ENCODE data around the gene SERPINH1.

The SERPINH1 gene

GRCh38 chr11:75565221-75565814 is 3.3 kb downstream of the SERPINH1 start:
- Histone ChIP-seq H3K27me3 (replicated peaks; ENCODE audit: insufficient read depth, low read length) (peaks cover 29% of the 10 kb centered on the region), H3K4me2 (ENCODE audit: low read depth, low read length) (no peak overlapping the region), H3K4me3 (ENCODE audit: low read length) (no peak overlapping the region), H3K4me1 (ENCODE audit: low read length) (no peaks in the 10 kb centered on the region), H3K79me2 (ENCODE audit: low read length) (no peaks in the 10 kb centered on the region), H3K27ac (ENCODE audit: low read length) (no peak overlapping the region), H3F3A (ENCODE audit: insufficient read depth, low read length) (no peaks in the 10 kb centered on the region), H3K9ac (ENCODE audit: low read length) (no peak overlapping the region), H3K36me3 (replicated peaks; ENCODE audit: insufficient read depth, low read length) (no peaks in the 10 kb centered on the region), H4K20me1 (ENCODE audit: insufficient read depth, low read length) (no peaks in the 10 kb centered on the region), H3K9me3 (replicated peaks; ENCODE audit: insufficient read depth, low read length) (no peaks in the 10 kb centered on the region), H3K9me2 (replicated peaks; ENCODE audit: insufficient read depth, low read length) (no peaks in the 10 kb centered on the region), H2AFZ (ENCODE audit: low read length) (no peak overlapping the region)
- TF ChIP-seq, protein P1, sequence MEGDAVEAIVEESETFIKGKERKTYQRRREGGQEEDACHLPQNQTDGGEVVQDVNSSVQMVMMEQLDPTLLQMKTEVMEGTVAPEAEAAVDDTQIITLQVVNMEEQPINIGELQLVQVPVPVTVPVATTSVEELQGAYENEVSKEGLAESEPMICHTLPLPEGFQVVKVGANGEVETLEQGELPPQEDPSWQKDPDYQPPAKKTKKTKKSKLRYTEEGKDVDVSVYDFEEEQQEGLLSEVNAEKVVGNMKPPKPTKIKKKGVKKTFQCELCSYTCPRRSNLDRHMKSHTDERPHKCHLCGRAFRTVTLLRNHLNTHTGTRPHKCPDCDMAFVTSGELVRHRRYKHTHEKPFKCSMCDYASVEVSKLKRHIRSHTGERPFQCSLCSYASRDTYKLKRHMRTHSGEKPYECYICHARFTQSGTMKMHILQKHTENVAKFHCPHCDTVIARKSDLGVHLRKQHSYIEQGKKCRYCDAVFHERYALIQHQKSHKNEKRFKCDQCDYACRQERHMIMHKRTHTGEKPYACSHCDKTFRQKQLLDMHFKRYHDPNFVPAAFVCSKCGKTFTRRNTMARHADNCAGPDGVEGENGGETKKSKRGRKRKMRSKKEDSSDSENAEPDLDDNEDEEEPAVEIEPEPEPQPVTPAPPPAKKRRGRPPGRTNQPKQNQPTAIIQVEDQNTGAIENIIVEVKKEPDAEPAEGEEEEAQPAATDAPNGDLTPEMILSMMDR (IDR thresholded peaks at IDR 0.05; ENCODE audit: low read length), result no peak
- TF ChIP-seq EZH2 (optimal IDR thresholded peaks at IDR 0.05; ENCODE audit: low read depth, low read length) (no peak), EZH2phosphoT487 (IDR thresholded peaks at IDR 0.05; ENCODE audit: low read length) (no peak)
- DNase-seq, result no peak

DNA sequence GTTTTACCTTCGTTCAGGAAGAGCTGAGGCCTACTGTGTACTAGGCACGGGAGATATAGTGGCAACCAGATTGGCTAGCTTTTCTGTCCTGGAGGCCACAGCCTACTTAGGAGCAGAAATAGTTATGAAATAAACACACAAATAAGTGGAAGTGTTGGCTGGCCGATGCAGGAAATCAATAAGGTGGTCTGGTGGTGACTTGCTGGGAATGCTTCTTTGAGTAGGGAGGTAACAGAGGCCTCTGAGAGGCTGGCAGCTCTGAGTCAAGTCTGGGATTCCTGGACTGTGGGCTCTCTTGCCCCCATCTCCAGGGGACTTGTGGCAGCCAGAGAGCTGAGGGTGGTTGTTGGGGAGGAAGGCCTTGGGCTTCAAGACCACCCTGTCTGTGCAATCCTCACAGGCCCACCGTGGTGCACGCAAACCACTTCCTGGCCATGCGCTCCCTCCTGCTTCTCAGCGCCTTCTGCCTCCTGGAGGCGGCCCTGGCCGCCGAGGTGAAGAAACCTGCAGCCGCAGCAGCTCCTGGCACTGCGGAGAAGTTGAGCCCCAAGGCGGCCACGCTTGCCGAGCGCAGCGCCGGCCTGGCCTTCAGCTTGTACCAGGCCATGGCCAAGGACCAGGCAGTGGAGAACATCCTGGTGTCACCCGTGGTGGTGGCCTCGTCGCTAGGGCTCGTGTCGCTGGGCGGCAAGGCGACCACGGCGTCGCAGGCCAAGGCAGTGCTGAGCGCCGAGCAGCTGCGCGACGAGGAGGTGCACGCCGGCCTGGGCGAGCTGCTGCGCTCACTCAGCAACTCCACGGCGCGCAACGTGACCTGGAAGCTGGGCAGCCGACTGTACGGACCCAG is 4.1 kb downstream of the SERPINH1 start:
- no peaks in the 10 kb centered on the region for H3K36me3 ChIP-seq (replicated peaks; ENCODE audit: insufficient read depth, low read length)
- no peaks in the 10 kb centered on the region for H3K9me3 ChIP-seq (replicated peaks; ENCODE audit: insufficient read depth, low read length)
- no peak overlapping the region for H3K27ac ChIP-seq (ENCODE audit: low read length)
- no peak overlapping the region for H2AFZ ChIP-seq (ENCODE audit: low read length)
- no peak overlapping the region for H3K4me3 ChIP-seq (ENCODE audit: low read length)
- no peak overlapping the region for H3K9ac ChIP-seq (ENCODE audit: low read length)
- H4K20me1 ChIP-seq (ENCODE audit: insufficient read depth, low read length), result no peaks in the 10 kb centered on the region
- no peak for DNase-seq
- no peaks in the 10 kb centered on the region for H3K4me1 ChIP-seq (ENCODE audit: low read length)
- TF ChIP-seq EZH2 (optimal IDR thresholded peaks at IDR 0.05; ENCODE audit: low read depth, low read length), result no peak
- no peak for TF ChIP-seq EZH2phosphoT487 (IDR thresholded peaks at IDR 0.05; ENCODE audit: low read length)
- TF ChIP-seq, protein P1 (IDR thresholded peaks at IDR 0.05; ENCODE audit: low read length), result no peak
- no peaks in the 10 kb centered on the region for H3K79me2 ChIP-seq (ENCODE audit: low read length)
- H3K4me2 ChIP-seq (ENCODE audit: low read depth, low read length), result no peak overlapping the region
- H3K9me2 ChIP-seq (replicated peaks; ENCODE audit: insufficient read depth, low read length), result no peaks in the 10 kb centered on the region
- H3K27me3 ChIP-seq (replicated peaks; ENCODE audit: insufficient read depth, low read length), result peaks cover 21% of the 10 kb centered on the region
- no peaks in the 10 kb centered on the region for H3F3A ChIP-seq (ENCODE audit: insufficient read depth, low read length)

GRCh38 chr11:75566763-75567279 is 4.8 kb downstream of the SERPINH1 start:
- Histone ChIP-seq H3K36me3 (replicated peaks; ENCODE audit: insufficient read depth, low read length) (no peaks in the 10 kb centered on the region), H3K9ac (ENCODE audit: low read length) (no peak overlapping the region), H3F3A (ENCODE audit: insufficient read depth, low read length) (no peaks in the 10 kb centered on the region), H3K9me2 (replicated peaks; ENCODE audit: insufficient read depth, low read length) (no peaks in the 10 kb centered on the region), H3K4me2 (ENCODE audit: low read depth, low read length) (no peak overlapping the region), H3K27me3 (replicated peaks; ENCODE audit: insufficient read depth, low read length) (peaks cover 14% of the 10 kb centered on the region), H3K9me3 (replicated peaks; ENCODE audit: insufficient read depth, low read length) (no peaks in the 10 kb centered on the region), H3K4me1 (ENCODE audit: low read length) (no peaks in the 10 kb centered on the region), H4K20me1 (ENCODE audit: insufficient read depth, low read length) (no peaks in the 10 kb centered on the region), H3K79me2 (ENCODE audit: low read length) (no peaks in the 10 kb centered on the region), H2AFZ (ENCODE audit: low read length) (no peak overlapping the region), H3K4me3 (ENCODE audit: low read length) (no peak overlapping the region), H3K27ac (ENCODE audit: low read length) (no peak overlapping the region)
- TF ChIP-seq EZH2phosphoT487 (IDR thresholded peaks at IDR 0.05; ENCODE audit: low read length), result no peak
- no peak for TF ChIP-seq EZH2 (optimal IDR thresholded peaks at IDR 0.05; ENCODE audit: low read depth, low read length)
- TF ChIP-seq, protein P1 (IDR thresholded peaks at IDR 0.05; ENCODE audit: low read length), result no peak
- DNase-seq, result no peak

All from MM.1S (cell line).